Adrenal gland (tissue), 12 donors: ENCODE data around the gene HACL1. TPM values are rescaled to one million over a fixed set of nuclear protein-coding genes. Genes with fewer than 3 reads are reported as not detected.
"Not testable (repeated sequence)": the region's sequence is repeated elsewhere in the genome, so short reads cannot be mapped to it uniquely, and the experiment has no call there.

ENCODE experiments used
- DNase-seq, 7 donors: peaks; one replicate each; pipeline ENCODE4 v3.0.0-alpha.2; 2019 to 2020
- H3K27ac ChIP-seq, 5 donors: fragments of 200-600 bp; sonication (generic) in 4 of 5; 1 replicate in 3 of 5; 2 replicates in 2 of 5; pipeline versions ENCODE4 v1.5.1 to v1.8.0; 2016 to 2020; ENCODE audit warnings: mild to moderate bottlenecking in 1 of 5
- H3K27me3 ChIP-seq: fragments of 200-600 bp; 2 replicates; pipeline ENCODE4 v1.8.0; 2021
- H3K36me3 ChIP-seq, 2 donors: fragments of 200-600 bp; replicated peaks in 1 of 2; 1 replicate in 1 of 2; 2 replicates in 1 of 2; pipeline versions ENCODE4 v1.5.1 to v1.8.0; 2018 to 2022
- H3K4me1 ChIP-seq, 2 donors: fragments of 200-600 bp; replicated peaks in 1 of 2; 1 replicate in 1 of 2; 2 replicates in 1 of 2; pipeline versions ENCODE4 v1.5.1 to v1.8.0; 2018 to 2021
- H3K4me3 ChIP-seq, 4 donors: fragments of 200-600 bp; sonication (generic) in 3 of 4; one replicate each; pipeline ENCODE4 v1.5.1; 2016 to 2018
- H3K9me3 ChIP-seq, 3 donors: fragments of 200-600 bp; sonication (generic) in 1 of 3; replicated peaks in 1 of 3; 1 replicate in 2 of 3; 2 replicates in 1 of 3; pipeline versions ENCODE4 v1.5.1 to v1.8.0; 2016 to 2021
- CTCF ChIP-seq, 6 experiments: fragments of 450-650 bp in 4 of 6; fragments of 200-600 bp in 2 of 6; sonication (generic) in 1 of 6; IDR thresholded peaks; 1 replicate in 5 of 6; 2 replicates in 1 of 6; pipeline versions ENCODE4 v1.5.1 to v1.8.0; 2016 to 2021; ENCODE audit warnings: antibody characterized with exemption in 6 of 6, mild to moderate bottlenecking in 2 of 6, moderate library complexity in 1 of 6
- POLR2A ChIP-seq, 2 donors: fragments of 450-650 bp; IDR thresholded peaks; one replicate each; pipeline ENCODE4 v1.6.1; 2017; ENCODE audit warnings: antibody characterized with exemption in 2 of 2, mild to moderate bottlenecking in 2 of 2, moderate library complexity in 1 of 2
- WGBS, 4 donors: extraction: QIAGEN DNeasy Blood & Tissue Kit in 2 of 4; methylation state at CpG; one replicate each; pipeline versions ENCODE4 v1.1.5 to v1.1.7; 2013 to 2017; 5-methylcytosine and 5-hydroxymethylcytosine counted together
- intact Hi-C, 2 donors: fragments of 100-400 bp; cut with DNase I; formaldehyde crosslinking; loops; one replicate each; pipeline versions ENCODE4 v1.14.1 to v1.15.0; 2022 to 2023
- polyA plus RNA-seq, 3 donors: library from polyadenylated mRNA; stranded (reverse); fragments of 200-250 nt in 2 of 3; fragments of 350-450 nt in 1 of 3; fragmentation: Illumina TruSeq in 1 of 3; extraction: RNeasy Lipid Tissue Mini Kit (QIAGEN cat#74804) in 1 of 3; gene quantifications; one replicate each; pipeline ENCODE4 v1.2.3, GENCODE V29; 2013 to 2014
- total RNA-seq, 9 donors: library from RNA; depleted of rRNA in 4 of 9; stranded (reverse); fragments of >200 nt in 4 of 9; fragments of 120-200 nt in 1 of 9; fragmentation: NEBNext Ultra II Directional in 1 of 9; extraction: Animal tissue kit (Norgen Biotek cat#: 25700) in 1 of 9; gene quantifications; one replicate each; pipeline versions ENCODE4 v1.1.0 to v1.2.4, GENCODE V29; 2013 to 2023
- donor health status: healthy with polysubstance abuse.
- donor health status: Bipolar disorder and iron deficiency.
- donor health status: DM: yes; HTN: yes; CAD: no.
- donor health status: DM: no; HTN: no; CAD: no.
- donor health status: DM: no; HTN: no; CAD: no.
- donor health status: DM: yes; HTN: yes; CAD: no.

HACL1 gene
- total and polyA plus RNA-seq, 12 donors: 12.3 to 41.7 (median 23.5) TPM

- no peak for DNase-seq
- H3K9me3 ChIP-seq: no peaks in the 10 kb centered on the region
- no peaks in the 10 kb centered on the region for H3K36me3 ChIP-seq
- no peak overlapping the region for H3K27ac ChIP-seq
- TF ChIP-seq CTCF (IDR thresholded peaks at IDR 0.05): no peak
- TF ChIP-seq POLR2A (IDR thresholded peaks at IDR 0.05): no peak
- H3K4me3 ChIP-seq: no peak overlapping the region
- intact Hi-C loops: no loop called here
- WGBS, 4 donors: 92 to 95% (median 93%) methylated on average over 1 of the region's 1 CpG
- H3K27me3 ChIP-seq: no peaks in the 10 kb centered on the region
- peaks cover 14 to 47% of the 10 kb centered on the region in 2 donors for H3K4me1 ChIP-seq
Measured at GRCh38 chr3:15612001-15612400, 10.6 kb upstream of the HACL1 start.

- TF ChIP-seq CTCF (IDR thresholded peaks at IDR 0.05): no peak
- TF ChIP-seq POLR2A (IDR thresholded peaks at IDR 0.05): no peak
- no peak for DNase-seq
- H3K4me1 ChIP-seq: peaks cover 19 to 56% of the 10 kb centered on the region in 2 donors
- intact Hi-C loops: no loop called here
- H3K27ac ChIP-seq: no peak overlapping the region
- no peaks in the 10 kb centered on the region for H3K9me3 ChIP-seq
- WGBS, 4 donors: 88 to 98% (median 93%) methylated on average over 3 of the region's 3 CpGs
- H3K27me3 ChIP-seq: no peaks in the 10 kb centered on the region
- H3K4me3 ChIP-seq: no peak overlapping the region
- no peaks in the 10 kb centered on the region for H3K36me3 ChIP-seq
Measured at GRCh38 chr3:15611018-15611417, 9.6 kb upstream of the HACL1 start.

GRCh38 chr3:15610082-15610759 is 8.9 kb upstream of the HACL1 start:
- H3K27me3 ChIP-seq: no peaks in the 10 kb centered on the region
- H3K4me3 ChIP-seq: no peak overlapping the region
- H3K9me3 ChIP-seq: no peaks in the 10 kb centered on the region
- 90 to 99% (median 90%) methylated on average over 3 to 4 of the region's 4 CpGs for WGBS, 4 donors
- peak in 6 of 7 donors; percentile 44 to 72 (median 52) for DNase-seq
- no peaks in the 10 kb centered on the region for H3K36me3 ChIP-seq
- H3K27ac ChIP-seq: no peak overlapping the region
- TF ChIP-seq POLR2A (IDR thresholded peaks at IDR 0.05) (no peak), CTCF (IDR thresholded peaks at IDR 0.05) (no peak)
- H3K4me1 ChIP-seq: peaks cover 20 to 54% of the 10 kb centered on the region in 2 donors
- intact Hi-C loops: no loop called here

- TF ChIP-seq CTCF (IDR thresholded peaks at IDR 0.05): no peak
- TF ChIP-seq POLR2A (IDR thresholded peaks at IDR 0.05): no peak
- Histone ChIP-seq H3K36me3 (no peaks in the 10 kb centered on the region), H3K9me3 (no peaks in the 10 kb centered on the region), H3K4me1 (peaks cover 20 to 53% of the 10 kb centered on the region in 2 donors), H3K4me3 (no peak overlapping the region), H3K27me3 (no peaks in the 10 kb centered on the region), H3K27ac (peak overlapping the region in 2 of 5 donors; percentile 20 to 42)
- 64 to 84% (median 73%) methylated on average over 2 of the region's 2 CpGs for WGBS, 4 donors
- intact Hi-C loops: no loop called here
- DNase-seq: no peak
Measured at GRCh38 chr3:15606434-15606891, 5.1 kb upstream of the HACL1 start.

GRCh38 chr3:15604584-15604983 is 3.2 kb upstream of the HACL1 start:
- H3K27me3 ChIP-seq, H3K27ac ChIP-seq, H3K9me3 ChIP-seq, DNase-seq, intact Hi-C loops, H3K4me3 ChIP-seq, H3K36me3 ChIP-seq: not testable (repeated sequence)
- 54 to 88% (median 58%) methylated on average over 1 of the region's 1 CpG for WGBS, 4 donors
- H3K4me1 ChIP-seq: peaks cover 20 to 50% of the 10 kb centered on the region in 2 donors

- Histone ChIP-seq H3K4me3 (peak overlapping the region in 1 of 4 donors; percentile 84), H3K27ac (peak overlapping the region in 1 of 5 donors; percentile 88), H3K36me3 (peaks cover 0 to 21% of the 10 kb centered on the region in 2 donors), H3K4me1 (peaks cover 12 to 40% of the 10 kb centered on the region in 2 donors)
- intact Hi-C loops, DNase-seq, H3K9me3 ChIP-seq, H3K27me3 ChIP-seq: not testable (repeated sequence)
- 91 to 97% (median 96%) methylated on average over 3 of the region's 3 CpGs for WGBS, 4 donors
Measured at GRCh38 chr3:15602816-15603215, 1.4 kb upstream of the HACL1 start.
